Measurements from ENCODE around the gene EML6.

DNA sequence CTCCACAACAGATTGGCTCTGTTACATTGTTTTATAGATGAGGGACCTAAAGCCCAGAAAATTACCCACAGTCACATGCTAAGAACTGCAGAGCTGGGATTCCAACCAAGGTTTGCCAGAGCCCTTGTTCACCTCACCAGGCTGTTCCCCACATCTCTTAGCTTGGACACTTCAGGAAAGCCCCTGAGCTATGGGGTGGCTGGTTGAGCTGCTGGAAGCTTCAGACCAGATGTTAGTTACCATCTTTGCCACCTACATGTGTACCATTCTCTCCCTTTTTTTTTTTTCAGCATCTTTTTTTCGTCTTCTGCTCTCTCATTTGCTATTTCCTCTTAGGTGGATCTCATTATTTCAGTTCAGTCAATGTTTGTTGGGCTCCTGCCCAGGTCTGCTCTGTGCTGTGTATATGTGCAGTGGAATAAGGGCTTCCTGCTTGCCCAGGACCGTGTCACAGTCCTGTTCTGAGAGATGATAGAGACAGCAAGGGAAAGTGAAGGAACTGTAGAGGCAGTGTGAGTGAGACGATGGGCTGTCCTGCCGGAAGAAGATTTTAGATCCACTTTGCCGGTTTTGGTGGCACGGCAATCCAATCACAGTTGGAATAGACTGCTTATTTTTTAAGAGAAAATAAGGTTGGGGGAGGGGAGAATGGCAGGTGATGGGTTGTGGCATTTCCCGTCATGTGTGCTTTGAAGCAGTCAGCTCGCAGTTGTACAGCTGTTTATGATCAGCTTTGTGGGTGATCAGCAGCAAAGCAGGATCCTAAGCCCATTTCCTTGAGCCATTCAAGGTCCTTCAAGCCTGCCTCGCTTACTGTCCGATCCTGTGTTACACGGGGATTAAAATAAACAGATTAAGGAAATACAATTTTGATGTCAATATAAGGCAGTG lies 174.2 kb downstream of the EML6 start:
- TF ChIP-seq POLR2A (IDR thresholded peaks at IDR 0.05): no peak
- no peak for TF ChIP-seq CTCF (IDR thresholded peaks at IDR 0.05)
- TF ChIP-seq POLR2AphosphoS5 (IDR thresholded peaks at IDR 0.05): no peak
